Ovary (tissue), 9 donors: ENCODE measurements around the gene ABHD17C. TPM values are rescaled to one million over a fixed set of nuclear protein-coding genes. Genes with fewer than 3 reads are reported as not detected.

Experiments
- DNase-seq, 5 donors: peaks; one replicate each; pipeline ENCODE4 v3.0.0-alpha.2; 2019 to 2020
- H3K27ac ChIP-seq, 2 donors: fragments of 200-600 bp; one replicate each; pipeline versions ENCODE4 v1.5.1 to v1.8.0; 2019 to 2022
- H3K27me3 ChIP-seq: fragments of 200-600 bp; one replicate; pipeline ENCODE4 v1.8.0; 2022
- H3K36me3 ChIP-seq: fragments of 200-600 bp; sonication (generic); one replicate; pipeline ENCODE4 v1.5.1; 2019
- H3K4me1 ChIP-seq: one replicate; pipeline ENCODE4 v1.8.1; 2013; ENCODE audit warnings: mild to moderate bottlenecking, moderate library complexity; ENCODE audit not compliant: insufficient read depth
- H3K4me3 ChIP-seq: fragments of 200-600 bp; sonication (generic); one replicate; pipeline ENCODE4 v1.5.1; 2017
- H3K9me3 ChIP-seq, 2 donors: fragments of 200-600 bp in 1 of 2; sonication (generic) in 1 of 2; one replicate each; pipeline versions ENCODE4 v1.5.1 to v1.8.1; 2013 to 2019; ENCODE audit warnings: mild to moderate bottlenecking in 1 of 2, moderate library complexity in 1 of 2
- CTCF ChIP-seq, 3 donors: fragments of 450-650 bp in 2 of 3; fragments of 200-600 bp in 1 of 3; IDR thresholded peaks; one replicate each; pipeline versions ENCODE4 v1.5.1 to v1.8.0; 2016 to 2022; ENCODE audit warnings: antibody characterized with exemption in 3 of 3, mild to moderate bottlenecking in 1 of 3
- EP300 ChIP-seq: sonication (generic); formaldehyde crosslinking; IDR thresholded peaks from one replicate; pipeline ENCODE4 v1.6.1; 2017; ENCODE audit warnings: antibody characterized with exemption
- POLR2A ChIP-seq: fragments of 450-650 bp; IDR thresholded peaks from one replicate; pipeline ENCODE4 v1.6.1; 2017; ENCODE audit warnings: antibody characterized with exemption, mild to moderate bottlenecking, moderate library complexity
- WGBS, 3 donors: extraction: QIAGEN DNeasy Blood & Tissue Kit in 1 of 3; methylation state at CpG; one replicate each; pipeline versions ENCODE4 v1.1.5 to v1.1.7; 2013 to 2017; 5-methylcytosine and 5-hydroxymethylcytosine counted together
- intact Hi-C, 4 donors: fragments of 100-400 bp; cut with DNase I; formaldehyde crosslinking; loops; one replicate each; pipeline versions ENCODE4 v1.11.0 to v1.15.1; 2022 to 2023
- polyA plus RNA-seq, 2 donors: library from polyadenylated mRNA; stranded (reverse); fragments of 200-250 nt in 1 of 2; fragments of 350-450 nt in 1 of 2; fragmentation: Illumina TruSeq in 1 of 2; extraction: RNeasy Lipid Tissue Mini Kit (QIAGEN cat#74804) in 1 of 2; gene quantifications; one replicate each; pipeline ENCODE4 v1.2.3, GENCODE V29; 2013 to 2014
- total RNA-seq, 7 donors: library from RNA; depleted of rRNA in 2 of 7; stranded (reverse); fragments of >200 nt in 2 of 7; fragmentation: NEBNext Ultra II Directional in 3 of 7; extraction: Animal tissue kit (Norgen Biotek cat#: 25700) in 3 of 7; gene quantifications; one replicate each; pipeline versions ENCODE4 v1.1.0 to v1.2.4, GENCODE V29; 2016 to 2023
- donor health status: DM: no; HTN: no; CAD: no; lungs with moderate emphysema.
- donor health status: DM: no; HTN: no; CAD: no.
- donor health status: Bipolar disorder and iron deficiency.
- donor health status: DM: yes; HTN: yes; CAD: no.
- donor health status: DM: no; HTN: no; CAD: no.
- donor health status: DM: yes; HTN: yes; CAD: no.

ABHD17C gene
- total and polyA plus RNA-seq, 9 donors: 1.2 to 5.6 (median 3.6) TPM

DNA sequence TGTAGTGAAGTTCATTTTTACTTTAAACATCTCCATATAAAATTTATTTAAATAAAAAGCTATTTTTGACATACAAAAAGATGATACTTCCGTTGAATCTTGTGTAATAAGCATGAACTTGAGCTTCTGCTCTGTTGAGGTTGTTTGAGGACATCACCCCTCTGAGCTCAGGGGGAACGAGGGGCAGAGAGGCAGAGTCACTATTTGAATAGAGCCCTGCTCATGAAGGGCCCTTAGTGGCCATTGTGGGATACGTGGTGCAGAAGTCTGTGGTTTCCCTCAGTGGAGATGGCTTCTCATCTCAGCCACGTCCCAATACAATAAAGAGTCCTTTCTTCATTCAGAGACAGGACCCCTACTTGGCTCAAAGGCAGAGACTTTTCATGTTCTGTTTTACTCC is 94.7 kb downstream of the ABHD17C start:
- 84 to 91% (median 84%) methylated on average over 4 of the region's 4 CpGs for WGBS, 3 donors
- no peak for DNase-seq
- Histone ChIP-seq H3K4me1 (no peaks in the 10 kb centered on the region), H3K9me3 (no peaks in the 10 kb centered on the region), H3K4me3 (no peak overlapping the region), H3K27me3 (no peaks in the 10 kb centered on the region), H3K36me3 (no peaks in the 10 kb centered on the region), H3K27ac (no peak overlapping the region)
- TF ChIP-seq POLR2A: no peak
- TF ChIP-seq EP300: no peak
- no peak for TF ChIP-seq CTCF (IDR thresholded peaks at IDR 0.05)
- intact Hi-C loops: loop anchor here in 2 of 4 donors (10.0 kb wide), 3 partner anchors 175 to 335 kb away; no protein-coding TSS in a partner anchor

DNA sequence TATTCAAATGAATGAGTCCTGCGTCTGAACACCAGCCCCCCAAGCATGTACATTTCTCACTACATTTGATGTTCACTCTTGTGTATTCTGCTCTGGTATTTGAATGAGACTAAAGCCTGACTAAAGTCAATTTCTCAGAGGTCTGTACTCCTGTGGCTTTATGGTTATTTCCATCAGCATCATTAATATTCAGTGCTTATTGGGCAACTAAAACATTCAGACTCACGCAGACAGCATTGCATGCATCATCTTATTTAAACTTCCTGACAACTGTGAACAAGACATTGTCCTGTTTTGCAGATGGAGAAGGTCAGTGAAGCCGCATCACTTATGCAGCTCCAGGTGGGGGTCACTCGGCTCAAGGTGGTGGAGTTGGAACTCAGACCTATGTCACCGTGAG is 95.1 kb downstream of the ABHD17C start:
- no peak overlapping the region for H3K4me3 ChIP-seq
- TF ChIP-seq EP300 (no peak), CTCF (IDR thresholded peaks at IDR 0.05) (no peak), POLR2A (no peak)
- no peaks in the 10 kb centered on the region for H3K36me3 ChIP-seq

DNA sequence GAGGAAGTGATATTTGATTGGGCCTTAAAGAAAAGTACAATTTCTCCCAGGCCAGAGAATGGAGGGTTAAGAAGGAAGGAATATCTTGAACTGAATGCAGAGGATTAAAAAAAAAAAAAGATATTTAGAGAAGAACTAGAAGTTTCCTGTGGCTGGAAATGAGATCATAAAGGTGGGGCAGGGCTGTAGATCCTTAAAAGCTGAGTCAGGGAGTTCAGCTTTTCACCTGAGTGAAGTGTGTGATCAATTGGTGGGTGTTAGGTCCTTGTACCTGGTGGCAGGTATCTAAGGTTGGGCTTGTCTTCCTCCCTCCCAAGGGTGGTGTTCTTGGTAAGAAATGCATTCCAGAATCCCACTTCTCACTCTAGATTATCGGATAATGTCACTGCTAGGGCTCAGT is 95.9 kb downstream of the ABHD17C start:
- no peak for TF ChIP-seq EP300
- TF ChIP-seq CTCF (IDR thresholded peaks at IDR 0.05): no peak
- TF ChIP-seq POLR2A: no peak
- WGBS, 3 donors: 89 to 100% (median 96%) methylated on average over 1 of the region's 1 CpG

More for the DNA sequence above, 95.1 kb downstream of the ABHD17C start:
- Histone ChIP-seq H3K4me1 (no peaks in the 10 kb centered on the region), H3K9me3 (no peaks in the 10 kb centered on the region), H3K27me3 (no peaks in the 10 kb centered on the region), H3K27ac (no peak overlapping the region)
- DNase-seq: no peak
- intact Hi-C loops: no loop called here
- 92 to 95% (median 94%) methylated on average over 5 of the region's 5 CpGs for WGBS, 3 donors

GRCh38 chr15:80796407-80796806 is 101.3 kb downstream of the ABHD17C start:
- intact Hi-C loops: no loop called here
- Histone ChIP-seq H3K4me1 (no peaks in the 10 kb centered on the region), H3K9me3 (no peaks in the 10 kb centered on the region), H3K4me3 (no peak overlapping the region), H3K36me3 (no peaks in the 10 kb centered on the region), H3K27me3 (no peaks in the 10 kb centered on the region), H3K27ac (no peak overlapping the region)
- TF ChIP-seq POLR2A (no peak), CTCF (IDR thresholded peaks at IDR 0.05) (no peak), EP300 (no peak)
- WGBS, 3 donors: 68 to 87% (median 86%) methylated on average over 5 of the region's 5 CpGs
- no peak for DNase-seq

More for the DNA sequence above, 95.9 kb downstream of the ABHD17C start:
- no peak overlapping the region for H3K4me3 ChIP-seq
- H3K27ac ChIP-seq: no peak overlapping the region
- H3K36me3 ChIP-seq: no peaks in the 10 kb centered on the region
- intact Hi-C loops: no loop called here
- DNase-seq: no peak
- no peaks in the 10 kb centered on the region for H3K9me3 ChIP-seq
- no peaks in the 10 kb centered on the region for H3K4me1 ChIP-seq
- H3K27me3 ChIP-seq: no peaks in the 10 kb centered on the region
